Naive B cell (primary cell): ENCODE results near the gene SMIM10. TPM values are rescaled to one million over a fixed set of nuclear protein-coding genes. Genes with fewer than 3 reads are reported as not detected.
"Not testable (repeated sequence)": the region's sequence is repeated elsewhere in the genome, so short reads cannot be mapped to it uniquely, and the experiment has no call there.

Experiments
- ATAC-seq, 2 donors: fragments of 150-1000 bp; cut with Tn5 transposase; 2 replicates each; pipeline ENCODE4 v1.10.0; 2021; ENCODE audit warnings: low read depth in 2 of 2, mild to moderate bottlenecking in 2 of 2, moderate library complexity in 2 of 2
- DNase-seq: peaks from one replicate; pipeline ENCODE4 v3.0.0; 2022
- H3K27ac Mint-ChIP-seq, 6 donors: one replicate each; pipeline ENCODE4 v1.8.0; 2020 to 2022; ENCODE audit warnings: mild to moderate bottlenecking in 6 of 6, mixed read lengths in 6 of 6, moderate library complexity in 5 of 6, inconsistent platforms in 2 of 6
- H3K27me3 Mint-ChIP-seq, 3 donors: one replicate each; pipeline ENCODE4 v1.8.0; 2021 to 2022; ENCODE audit warnings: mixed read lengths in 3 of 3, mild to moderate bottlenecking in 1 of 3
- H3K36me3 Mint-ChIP-seq, 2 donors: one replicate each; pipeline ENCODE4 v1.8.0; 2020 to 2022; ENCODE audit warnings: mixed read lengths in 2 of 2, inconsistent platforms in 1 of 2, mild to moderate bottlenecking in 1 of 2
- H3K4me1 Mint-ChIP-seq, 3 donors: one replicate each; pipeline ENCODE4 v1.8.0; 2020 to 2022; ENCODE audit warnings: mixed read lengths in 3 of 3, inconsistent platforms in 1 of 3, mild to moderate bottlenecking in 1 of 3, moderate library complexity in 1 of 3
- H3K4me3 Mint-ChIP-seq, 8 donors: one replicate each; pipeline ENCODE4 v1.8.0; 2020 to 2022; ENCODE audit warnings: mild to moderate bottlenecking in 8 of 8, mixed read lengths in 8 of 8, moderate library complexity in 8 of 8, inconsistent platforms in 2 of 8
- H3K9me3 Mint-ChIP-seq, 7 donors: one replicate each; pipeline ENCODE4 v1.8.0; 2020 to 2022; ENCODE audit warnings: mixed read lengths in 7 of 7, mild to moderate bottlenecking in 5 of 7, inconsistent platforms in 2 of 7, moderate library complexity in 1 of 7
- polyA plus RNA-seq, 6 donors: library from polyadenylated mRNA; unstranded; fragments of 300-500 nt; fragmentation: Illumina TruSeq; gene quantifications; one replicate each; pipeline ENCODE4 v1.2.3, GENCODE V29; 2021; ENCODE audit warnings: low read depth in 6 of 6

The SMIM10 gene
- 1 to 10 TPM in 2 of 6 donors, under 1 TPM in 1, not detected in 3; 0.54 to 1.5 (median 1.0) TPM for polyA plus RNA-seq

DNA sequence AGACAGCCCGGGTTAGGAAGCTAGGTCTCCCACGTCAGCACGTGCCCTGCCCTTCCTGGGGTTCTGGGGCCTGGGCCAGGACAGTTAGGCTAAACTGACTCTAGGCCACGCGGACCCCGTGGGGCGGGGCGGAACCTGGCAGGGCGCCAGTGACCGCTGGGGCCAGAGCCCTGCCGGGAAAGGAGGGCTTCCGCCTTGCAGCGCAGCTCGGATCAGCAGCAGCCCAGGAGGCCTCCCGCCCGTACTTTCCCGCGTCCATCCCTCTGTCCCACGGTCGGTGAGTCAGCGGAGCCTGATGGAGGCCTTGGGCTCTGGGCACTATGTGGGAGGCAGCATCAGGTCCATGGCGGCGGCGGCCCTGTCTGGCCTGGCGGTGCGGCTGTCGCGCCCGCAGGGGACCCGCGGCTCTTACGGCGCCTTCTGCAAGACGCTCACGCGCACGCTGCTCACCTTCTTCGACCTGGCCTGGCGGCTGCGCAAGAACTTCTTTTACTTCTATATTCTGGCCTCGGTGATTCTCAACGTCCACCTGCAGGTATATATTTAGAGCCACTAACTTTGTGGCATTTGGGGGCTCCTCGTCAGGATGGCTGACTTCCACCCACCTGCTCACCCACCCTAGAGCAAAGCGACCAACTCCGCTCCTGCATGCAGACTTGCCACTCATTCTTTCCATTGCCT lies at the start of gene SMIM10:
SMIM10 (plus strand) TSS at position 191 of the 681 bp plus-strand sequence; CDS start at position 296, 105 bp downstream.
- Mint-ChIP-seq H3K9me3 (peaks cover 0 to 1% (median 0%) of the 10 kb centered on the region in 7 donors), H3K4me3 (peak within 1 kb of the TSS; percentile 66 to 96 (median 84)), H3K4me1 (peaks cover 0 to 14% (median 14%) of the 10 kb centered on the region in 3 donors), H3K27ac (peak within 1 kb of the TSS in 1 of 6 donors; percentile 79), H3K36me3 (no peaks in the 10 kb centered on the region), H3K27me3 (peaks cover 22 to 24% (median 22%) of the 10 kb centered on the region in 3 donors)
- ATAC-seq (peak; percentile 34 to 44), DNase-seq (peak; percentile 26)

DNA sequence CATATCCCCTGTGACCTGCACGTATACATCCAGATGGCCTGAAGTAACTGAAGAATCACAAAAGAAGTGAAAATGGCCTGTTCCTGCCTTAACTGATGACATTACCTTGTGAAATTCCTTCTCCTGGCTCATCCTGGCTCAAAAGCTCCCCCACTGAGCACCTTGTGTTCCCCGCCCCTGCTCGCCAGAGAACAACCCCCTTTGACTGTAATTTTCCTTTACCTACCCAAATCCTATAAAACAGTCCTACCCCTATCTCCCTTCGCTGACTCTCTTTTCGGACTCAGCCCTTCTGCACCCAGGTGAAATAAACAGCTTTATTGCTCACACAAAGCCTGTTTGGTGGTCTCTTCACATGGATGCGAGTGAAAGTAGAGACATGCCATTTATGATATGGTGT lies 44.4 kb upstream of the SMIM10 start:
- not testable (repeated sequence) for H3K9me3 Mint-ChIP-seq, H3K4me1 Mint-ChIP-seq, ATAC-seq, H3K36me3 Mint-ChIP-seq, H3K27me3 Mint-ChIP-seq, H3K27ac Mint-ChIP-seq, DNase-seq, H3K4me3 Mint-ChIP-seq

DNA sequence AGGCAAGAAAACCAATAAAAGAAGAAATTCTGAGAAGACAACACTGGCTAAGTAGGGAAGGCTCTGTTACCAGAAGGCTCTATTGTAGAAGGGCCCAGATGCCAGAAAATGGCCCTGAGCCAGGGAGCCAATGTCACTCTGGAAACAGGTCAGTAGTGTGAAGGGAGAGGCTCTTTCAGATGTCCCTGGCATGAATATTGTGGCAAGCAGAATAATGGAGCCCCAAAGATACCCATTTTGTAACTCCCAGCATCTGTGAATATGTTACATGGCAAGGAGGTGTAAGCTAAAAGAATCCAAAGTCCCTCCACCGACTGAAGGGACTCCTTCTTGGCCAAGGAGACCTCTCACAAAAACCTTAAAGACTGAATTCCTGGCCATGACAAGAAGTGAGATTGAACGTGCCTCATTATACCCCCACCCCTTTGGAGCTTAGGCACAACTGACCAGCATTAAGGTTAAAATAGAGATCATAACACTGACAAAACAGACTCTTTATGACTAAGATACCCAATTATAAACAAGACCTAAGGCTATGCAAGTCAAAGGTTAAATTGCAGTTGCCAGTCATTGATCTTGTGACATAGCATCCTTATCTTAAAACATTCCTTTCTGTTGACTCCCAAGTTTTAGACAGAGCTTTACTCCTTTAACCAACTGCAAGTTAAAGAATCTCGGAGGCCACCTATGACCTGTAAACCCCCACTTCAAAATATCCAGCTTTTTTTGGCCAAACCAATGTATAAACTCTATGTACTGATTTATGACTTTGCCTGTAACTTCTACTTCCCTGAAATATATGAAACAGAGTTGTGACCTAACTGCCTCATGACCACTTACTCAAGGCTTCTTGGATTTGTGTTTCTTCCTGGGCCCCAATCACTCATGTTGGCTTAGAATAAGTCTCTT lies 42.2 kb upstream of the SMIM10 start:
- H3K36me3 Mint-ChIP-seq = no peaks in the 10 kb centered on the region
- H3K9me3 Mint-ChIP-seq = peaks cover 0 to 2% (median 0%) of the 10 kb centered on the region in 7 donors
- H3K4me1 Mint-ChIP-seq = no peaks in the 10 kb centered on the region
- no peak overlapping the region for H3K4me3 Mint-ChIP-seq
- peaks cover 0 to 5% (median 0%) of the 10 kb centered on the region in 3 donors for H3K27me3 Mint-ChIP-seq
- no peak for ATAC-seq
- H3K27ac Mint-ChIP-seq = no peak overlapping the region
- DNase-seq = no peak

DNA sequence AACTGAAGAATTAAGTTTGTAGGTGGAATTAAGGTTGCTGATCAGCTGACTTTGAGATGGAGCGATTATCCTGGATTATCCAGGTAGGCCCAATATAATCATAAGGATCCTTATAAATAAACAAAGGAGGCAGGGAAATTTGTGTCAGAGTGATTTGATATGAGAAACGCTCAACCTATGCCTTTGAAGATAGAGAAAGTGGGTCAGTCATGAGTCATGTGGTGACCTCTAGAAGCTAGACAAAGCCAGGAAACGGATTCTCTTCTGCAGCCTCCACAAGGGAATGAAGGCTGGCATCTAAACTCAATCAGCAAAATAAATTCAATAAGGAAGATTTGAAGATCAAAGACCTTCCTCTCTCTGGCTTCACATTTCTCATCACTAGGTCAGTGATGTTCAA lies 41.5 kb upstream of the SMIM10 start:
- DNase-seq = no peak
- Mint-ChIP-seq H3K9me3 (peaks cover 0 to 2% (median 0%) of the 10 kb centered on the region in 7 donors), H3K4me1 (no peaks in the 10 kb centered on the region), H3K27me3 (peaks cover 0 to 5% (median 0%) of the 10 kb centered on the region in 3 donors), H3K4me3 (no peak overlapping the region), H3K27ac (no peak overlapping the region), H3K36me3 (no peaks in the 10 kb centered on the region)
- ATAC-seq = no peak

DNA sequence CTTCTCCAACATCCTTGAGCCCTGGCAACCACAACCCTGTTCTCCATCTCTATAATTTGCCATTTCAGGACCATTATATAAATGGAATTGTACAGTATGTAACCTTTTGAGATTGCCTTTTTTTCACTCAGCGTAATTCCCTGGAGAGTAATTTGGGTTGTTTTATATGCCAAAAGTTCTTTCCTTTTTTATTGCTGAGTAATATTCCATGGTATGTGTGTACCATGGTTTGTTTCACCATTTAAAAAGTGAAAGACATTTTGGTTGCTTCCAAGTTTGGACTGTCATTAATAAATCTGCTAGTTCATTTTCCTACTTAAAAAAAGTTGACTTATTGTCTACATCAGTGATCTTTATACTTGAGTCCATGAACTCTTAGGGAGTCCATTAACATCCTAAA lies 33.0 kb upstream of the SMIM10 start:
- no peaks in the 10 kb centered on the region for H3K4me1 Mint-ChIP-seq
- no peaks in the 10 kb centered on the region for H3K36me3 Mint-ChIP-seq
- no peaks in the 10 kb centered on the region for H3K9me3 Mint-ChIP-seq
- DNase-seq (no peak), ATAC-seq (no peak)
- no peak overlapping the region for H3K4me3 Mint-ChIP-seq
- no peak overlapping the region for H3K27ac Mint-ChIP-seq
- peaks cover 12 to 17% (median 16%) of the 10 kb centered on the region in 3 donors for H3K27me3 Mint-ChIP-seq

DNA sequence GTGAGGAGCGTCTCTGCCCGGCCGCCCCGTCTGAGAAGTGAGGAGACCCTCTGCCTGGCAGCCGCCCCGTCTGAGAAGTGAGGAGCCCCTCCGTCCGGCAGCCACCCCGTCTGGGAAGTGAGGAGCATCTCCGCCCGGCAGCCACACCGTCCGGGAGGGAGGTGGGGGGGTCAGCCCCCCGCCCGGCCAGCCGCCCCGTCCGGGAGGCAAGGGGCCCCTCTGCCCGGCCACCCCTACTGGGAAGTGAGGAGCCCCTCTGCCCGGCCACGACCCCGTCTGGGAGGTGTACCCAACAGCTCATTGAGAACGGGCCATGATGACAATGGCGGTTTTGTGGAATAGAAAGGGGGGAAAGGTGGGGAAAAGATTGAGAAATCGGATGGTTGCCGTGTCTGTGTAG lies 30.4 kb upstream of the SMIM10 start:
- H3K36me3 Mint-ChIP-seq, H3K27ac Mint-ChIP-seq, H3K4me3 Mint-ChIP-seq, H3K9me3 Mint-ChIP-seq, DNase-seq, H3K4me1 Mint-ChIP-seq, ATAC-seq: not testable (repeated sequence)
- peaks cover 18 to 26% (median 22%) of the 10 kb centered on the region in 3 donors for H3K27me3 Mint-ChIP-seq

DNA sequence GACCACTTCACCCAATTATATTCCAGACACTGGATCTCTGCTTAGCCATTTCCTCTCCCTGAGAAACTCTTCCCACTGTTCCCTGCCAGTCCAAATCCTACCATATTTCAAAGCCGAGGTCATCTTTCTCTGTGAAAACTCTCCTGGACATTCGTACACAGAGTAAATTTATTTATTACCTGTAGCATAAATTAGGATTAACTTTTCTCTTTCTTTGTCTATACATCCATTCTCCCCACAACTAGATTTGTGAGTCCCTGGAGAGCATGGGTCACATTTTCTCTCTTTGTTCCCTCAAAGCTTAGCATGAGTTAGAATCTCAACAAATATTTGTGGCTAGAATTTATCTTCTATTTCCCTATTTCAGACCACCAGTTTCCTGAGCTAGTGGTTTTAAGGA lies 27.8 kb upstream of the SMIM10 start:
- no peak for ATAC-seq
- H3K27me3 Mint-ChIP-seq = peaks cover 18 to 26% (median 22%) of the 10 kb centered on the region in 3 donors
- no peaks in the 10 kb centered on the region for H3K9me3 Mint-ChIP-seq
- no peak overlapping the region for H3K4me3 Mint-ChIP-seq
- no peaks in the 10 kb centered on the region for H3K36me3 Mint-ChIP-seq
- H3K27ac Mint-ChIP-seq = no peak overlapping the region
- H3K4me1 Mint-ChIP-seq = no peaks in the 10 kb centered on the region
- DNase-seq = no peak

DNA sequence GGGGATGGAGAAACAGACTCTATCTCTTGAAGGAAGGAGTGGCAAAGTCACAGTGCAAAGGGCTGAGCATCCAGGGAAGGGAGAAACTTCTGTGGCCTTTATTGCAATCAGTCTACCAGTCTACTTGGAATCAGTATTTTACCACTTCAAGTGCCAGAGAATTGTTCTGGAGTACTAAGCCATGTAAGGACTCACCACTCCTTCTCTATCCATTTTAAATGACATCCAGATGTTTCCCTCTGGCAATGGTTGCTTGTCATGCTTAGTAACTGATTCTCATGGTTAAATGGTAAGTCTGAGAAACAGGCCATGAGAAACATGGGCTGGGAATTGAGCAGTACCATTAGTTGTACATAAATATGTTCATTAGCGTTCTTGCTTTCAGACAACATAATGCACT lies 21.1 kb upstream of the SMIM10 start:
- Mint-ChIP-seq H3K27me3 (peaks cover 0 to 5% (median 3%) of the 10 kb centered on the region in 3 donors), H3K4me1 (no peaks in the 10 kb centered on the region), H3K4me3 (no peak overlapping the region), H3K9me3 (peaks cover 0 to 4% (median 0%) of the 10 kb centered on the region in 7 donors), H3K27ac (no peak overlapping the region), H3K36me3 (no peaks in the 10 kb centered on the region)
- ATAC-seq (no peak), DNase-seq (no peak)

DNA sequence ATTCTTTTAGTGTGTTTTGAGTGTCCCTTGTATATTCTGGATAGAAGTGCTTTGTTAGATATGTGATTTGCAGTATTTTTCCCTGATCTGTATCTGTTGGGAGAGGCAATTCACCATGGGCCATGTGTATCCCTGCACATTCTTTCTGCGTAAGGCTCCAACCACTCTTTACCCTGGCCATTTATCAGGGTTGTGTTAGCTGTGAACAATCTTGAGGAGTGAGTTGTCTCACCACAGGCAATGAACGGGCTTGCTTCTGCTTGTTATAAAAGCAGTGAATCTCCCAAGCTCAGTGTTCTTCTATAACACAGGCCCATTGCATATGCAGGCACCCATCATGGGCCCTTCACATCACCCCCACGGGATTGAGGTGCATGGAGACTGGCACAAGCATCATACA lies 18.9 kb upstream of the SMIM10 start:
- peaks cover 0 to 6% (median 0%) of the 10 kb centered on the region in 7 donors for H3K9me3 Mint-ChIP-seq
- H3K36me3 Mint-ChIP-seq = no peaks in the 10 kb centered on the region
- ATAC-seq (no peak), DNase-seq (no peak)
- H3K4me3 Mint-ChIP-seq = no peak overlapping the region
- no peak overlapping the region for H3K27ac Mint-ChIP-seq
- no peaks in the 10 kb centered on the region for H3K27me3 Mint-ChIP-seq
- H3K4me1 Mint-ChIP-seq = no peaks in the 10 kb centered on the region

DNA sequence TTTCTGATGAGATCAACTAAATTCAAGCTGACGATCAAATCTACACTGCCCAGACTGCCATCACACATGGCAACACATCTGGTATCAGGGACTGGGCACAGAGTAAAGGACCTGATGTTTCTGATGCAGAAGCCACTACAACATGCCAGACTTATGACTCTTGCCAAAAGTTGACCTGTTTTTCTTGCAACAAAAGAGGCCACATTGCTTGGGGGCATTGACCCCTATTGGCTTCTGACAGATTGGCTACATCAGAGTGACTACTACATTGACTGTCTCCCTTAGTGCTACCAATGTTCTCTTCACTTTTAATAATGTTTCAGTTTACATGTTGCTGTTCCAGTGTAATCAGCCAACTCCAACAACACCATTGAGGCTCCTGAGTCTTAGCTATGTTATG lies 15.3 kb upstream of the SMIM10 start:
- no peaks in the 10 kb centered on the region for H3K4me1 Mint-ChIP-seq
- no peak overlapping the region for H3K27ac Mint-ChIP-seq
- H3K27me3 Mint-ChIP-seq = no peaks in the 10 kb centered on the region
- peaks cover 0 to 6% (median 0%) of the 10 kb centered on the region in 7 donors for H3K9me3 Mint-ChIP-seq
- no peak overlapping the region for H3K4me3 Mint-ChIP-seq
- H3K36me3 Mint-ChIP-seq = no peaks in the 10 kb centered on the region
- DNase-seq (no peak), ATAC-seq (no peak)

DNA sequence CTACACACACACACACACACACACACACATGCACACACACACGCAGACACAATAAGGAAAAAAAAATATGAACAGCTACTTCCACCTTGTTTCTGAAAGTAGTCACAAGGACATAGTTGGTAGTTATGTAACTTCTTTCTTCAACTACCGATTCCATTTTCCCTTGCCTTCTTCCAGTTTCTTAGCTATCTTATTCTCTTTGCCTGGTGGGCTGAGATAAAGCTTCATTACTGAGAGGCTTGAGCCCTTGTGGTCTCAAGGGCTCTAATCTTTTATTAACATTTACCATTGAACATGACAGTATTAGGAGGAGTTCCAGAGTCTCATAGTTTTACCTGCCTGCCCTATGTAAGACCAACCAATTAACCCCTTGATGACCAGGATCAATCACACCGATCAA lies 8.9 kb upstream of the SMIM10 start:
- no peak overlapping the region for H3K27ac Mint-ChIP-seq
- ATAC-seq (no peak), DNase-seq (no peak)
- no peaks in the 10 kb centered on the region for H3K9me3 Mint-ChIP-seq
- H3K36me3 Mint-ChIP-seq = no peaks in the 10 kb centered on the region
- H3K27me3 Mint-ChIP-seq = no peaks in the 10 kb centered on the region
- H3K4me3 Mint-ChIP-seq = no peak overlapping the region
- no peaks in the 10 kb centered on the region for H3K4me1 Mint-ChIP-seq

DNA sequence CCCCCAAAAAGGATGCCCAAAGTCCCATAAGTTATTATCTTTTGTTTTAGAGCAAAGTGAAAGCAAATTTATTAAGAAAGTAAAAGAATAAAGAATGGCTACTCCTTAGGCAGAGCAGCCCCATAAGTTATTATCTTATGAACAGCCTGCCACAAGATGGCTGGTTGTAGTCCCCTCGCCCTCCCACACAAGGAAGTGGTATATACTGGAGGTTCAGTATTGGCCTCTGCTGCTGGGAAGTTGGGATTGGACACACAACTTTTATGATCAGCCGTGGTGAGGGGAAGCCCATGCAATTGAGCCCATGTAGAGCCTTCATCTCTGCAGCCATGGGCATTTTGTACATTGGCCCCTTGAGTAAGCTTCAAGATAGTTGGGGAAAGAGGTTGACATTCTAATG lies 8.0 kb upstream of the SMIM10 start:
- DNase-seq = no peak
- ATAC-seq = no peak
- H3K36me3 Mint-ChIP-seq = no peaks in the 10 kb centered on the region
- no peaks in the 10 kb centered on the region for H3K27me3 Mint-ChIP-seq
- peaks cover 0 to 1% (median 0%) of the 10 kb centered on the region in 7 donors for H3K9me3 Mint-ChIP-seq
- no peak overlapping the region for H3K27ac Mint-ChIP-seq
- no peaks in the 10 kb centered on the region for H3K4me1 Mint-ChIP-seq
- H3K4me3 Mint-ChIP-seq = no peak overlapping the region

DNA sequence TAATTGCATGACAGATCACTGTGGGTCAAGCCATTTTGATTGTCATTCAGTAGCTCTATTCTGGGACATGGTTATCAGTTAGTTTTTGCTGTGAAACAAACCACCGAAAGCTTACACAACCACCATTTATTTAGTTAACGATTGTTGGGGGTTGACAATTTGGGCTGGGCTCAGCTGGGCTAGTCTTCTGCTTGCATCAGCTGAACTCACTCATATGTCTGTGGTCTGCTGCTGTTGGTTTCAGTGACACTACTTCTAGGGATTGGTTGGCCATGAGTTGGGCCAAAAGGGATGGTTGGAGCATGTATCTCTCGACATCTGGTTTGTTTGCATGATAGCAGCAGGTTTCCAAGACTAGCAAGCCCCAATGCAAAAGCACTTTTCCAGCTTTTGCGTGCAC lies 5.3 kb upstream of the SMIM10 start:
- H3K27ac Mint-ChIP-seq = no peak overlapping the region
- no peak overlapping the region for H3K4me3 Mint-ChIP-seq
- H3K27me3 Mint-ChIP-seq = peaks cover 6 to 10% (median 7%) of the 10 kb centered on the region in 3 donors
- H3K9me3 Mint-ChIP-seq = peaks cover 0 to 1% (median 0%) of the 10 kb centered on the region in 7 donors
- no peak for DNase-seq
- no peaks in the 10 kb centered on the region for H3K36me3 Mint-ChIP-seq
- ATAC-seq = no peak
- H3K4me1 Mint-ChIP-seq = no peaks in the 10 kb centered on the region

DNA sequence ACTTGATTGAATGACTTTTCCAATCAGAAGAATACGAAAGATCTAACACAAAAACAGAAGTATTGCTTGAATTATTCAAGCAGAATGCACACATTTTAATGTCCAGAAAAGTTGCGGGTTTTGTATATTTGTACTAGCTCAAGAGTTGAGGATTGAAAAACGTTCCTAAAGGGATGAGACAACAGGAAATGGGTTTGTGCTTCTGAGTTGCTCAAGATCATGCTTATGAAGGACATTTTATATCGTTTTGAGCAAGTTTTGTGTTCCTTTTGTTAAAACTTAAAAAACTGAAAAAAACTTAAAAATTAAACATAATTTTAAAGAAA lies 353 bp upstream of the SMIM10 start:
- Mint-ChIP-seq H3K36me3 (no peaks in the 10 kb centered on the region), H3K4me3 (peak overlapping the region; percentile 6 to 92 (median 42)), H3K27me3 (peaks cover 22 to 24% (median 22%) of the 10 kb centered on the region in 3 donors), H3K27ac (no peak overlapping the region), H3K9me3 (peaks cover 0 to 1% (median 0%) of the 10 kb centered on the region in 7 donors), H3K4me1 (peaks cover 0 to 14% (median 14%) of the 10 kb centered on the region in 3 donors)
- ATAC-seq (no peak), DNase-seq (no peak)
